Activated CD4-positive, alpha-beta T cell treated with anti-CD3 and anti-CD28 coated beads, Interleukin-2, amount 50 U/mL, for 48 hours (primary cell): ENCODE results near the gene ATP5F1D.
A peak's percentile ranks its signal among the peaks of the same experiment; 100 is the strongest.
"Not testable (repeated sequence)": the region's sequence is repeated elsewhere in the genome, so short reads cannot be mapped to it uniquely, and the experiment has no call there.

Experiments used
- DNase-seq, 2 experiments: peaks; one replicate each; pipeline ENCODE4 v3.0.0-alpha.2; 2020

The ATP5F1D gene

GRCh38 chr19:1233115-1233667 is 8.4 kb upstream of the ATP5F1D start:
- no peak for DNase-seq

- DNase-seq = no peak
These were observed 7.2 kb upstream of the ATP5F1D start for GRCh38 chr19:1234051-1234954.

GRCh38 chr19:1234955-1235380 is 6.6 kb upstream of the ATP5F1D start:
- DNase-seq = no peak

- DNase-seq = no peak
These were observed 5.7 kb upstream of the ATP5F1D start for GRCh38 chr19:1235625-1236538.

GRCh38 chr19:1236576-1236975 is 5.0 kb upstream of the ATP5F1D start:
- no peak for DNase-seq

GRCh38 chr19:1237027-1237659 is 4.4 kb upstream of the ATP5F1D start:
- DNase-seq = no peak

GRCh38 chr19:1237754-1238368 is 3.7 kb upstream of the ATP5F1D start, which contains the start of gene CBARP:
CBARP (minus strand) TSS chr19:1238005; CDS start chr19:1236100, 1,905 bp downstream.
- DNase-seq = peak in 1 of 2 experiments; percentile 51

- DNase-seq = no peak
These were observed 2.9 kb upstream of the ATP5F1D start for GRCh38 chr19:1238369-1239303.

GRCh38 chr19:1239420-1239795 is 2.1 kb upstream of the ATP5F1D start:
- DNase-seq = no peak

- peak; percentile 91 for DNase-seq
These were observed 1.5 kb upstream of the ATP5F1D start for GRCh38 chr19:1239796-1240737.

GRCh38 chr19:1240925-1241324 is 626 bp upstream of the ATP5F1D start:
- DNase-seq = no peak

GRCh38 chr19:1243768-1244692 is 2.5 kb downstream of the ATP5F1D start:
- DNase-seq = peak; percentile 86 to 88

- DNase-seq = peak in 1 of 2 experiments; percentile 40
These were observed 3.3 kb downstream of the ATP5F1D start for GRCh38 chr19:1244693-1245451.

- DNase-seq = no peak
These were observed 4.1 kb downstream of the ATP5F1D start for GRCh38 chr19:1245494-1246264.

- DNase-seq = not testable (repeated sequence)
These were observed 4.9 kb downstream of the ATP5F1D start for GRCh38 chr19:1246265-1247087.

- no peak for DNase-seq
These were observed 6.2 kb downstream of the ATP5F1D start for GRCh38 chr19:1247748-1248138.
